Measurements from ENCODE around the gene CCDC183. TPM values are rescaled to one million over a fixed set of nuclear protein-coding genes. Genes with fewer than 3 reads are reported as not detected.
"Not testable (repeated sequence)": the region's sequence is repeated elsewhere in the genome, so short reads cannot be mapped to it uniquely, and the experiment has no call there.

Gene CCDC183
- total RNA-seq, 4 donors from 2014 or later = 25.2 to 161 (median 63.5) TPM

GRCh38 chr9:136795000-136795348 lies 1.2 kb upstream of the CCDC183 start:
- WGBS, 2 donors (ENCODE audit: low coverage in 1 of 2) = 60 to 73% methylated on average over 2 to 6 of the region's 6 CpGs
- H3K4me1 ChIP-seq = peaks cover 14 to 85% (median 61%) of the 10 kb centered on the region in 4 donors
- intact Hi-C loops (cut with DNase I; ENCODE audit: low total_unique reads) = no loop called here

GRCh38 chr9:136796775-136797347 lies 723 bp downstream of the CCDC183 start:
- peak; percentile 13 for TF ChIP-seq POLR2A (IDR thresholded peaks at IDR 0.05)
- WGBS, 2 donors (ENCODE audit: low coverage in 1 of 2) = 0 to 21% methylated on average over 3 to 10 of the region's 10 CpGs
- intact Hi-C loops (cut with DNase I; ENCODE audit: low total_unique reads); DNase-seq; H3K9me3 ChIP-seq; H3K4me3 ChIP-seq; H3K36me3 ChIP-seq: not testable (repeated sequence)
- Histone ChIP-seq H3K27ac (peak overlapping the region in 1 of 4 donors; percentile 46), H3K4me1 (peaks cover 14 to 93% (median 65%) of the 10 kb centered on the region in 4 donors), H3K27me3 (peaks cover 49% of the 10 kb centered on the region)
- in situ Hi-C loops (cut with MboI; ENCODE audit: low pct_ligation_motif_present in 1 of 4, low pct_unique_long_range_greater_than_20kb in 1 of 4, low sequenced_read_pairs in 3 of 4) = loop anchor here in 2 of 4 donors (25.0 kb wide), 1 partner anchor 240 kb away; the partner anchor contains the start of genes ABCA2 (in 2 of the 2), FUT7 (in 2 of the 2) and NPDC1 (in 2 of the 2)

More at GRCh38 chr9:136795000-136795348, 1.2 kb upstream of the CCDC183 start:
- in situ Hi-C loops (cut with MboI; ENCODE audit: low pct_ligation_motif_present in 1 of 4, low pct_unique_long_range_greater_than_20kb in 1 of 4, low sequenced_read_pairs in 3 of 4) = loop anchor here in 2 of 4 donors (25.0 kb wide), 1 partner anchor 242 kb away; the partner anchor contains the start of genes ABCA2 (in 2 of the 2), FUT7 (in 2 of the 2) and NPDC1 (in 2 of the 2)
- no peak overlapping the region for H3K4me3 ChIP-seq
- no peaks in the 10 kb centered on the region for H3K9me3 ChIP-seq
- peaks cover 31% of the 10 kb centered on the region for H3K27me3 ChIP-seq
- H3K27ac ChIP-seq = peak overlapping the region in 2 of 4 donors; percentile 95 to 98
- DNase-seq = no peak
- TF ChIP-seq POLR2A (IDR thresholded peaks at IDR 0.05) (no peak), POLR2AphosphoS5 (IDR thresholded peaks at IDR 0.05) (no peak), CTCF (IDR thresholded peaks at IDR 0.05) (no peak), EP300 (IDR thresholded peaks at IDR 0.05; ENCODE audit: low read depth) (no peak)
- no peaks in the 10 kb centered on the region for H3K36me3 ChIP-seq

GRCh38 chr9:136798708-136799078 lies 2.6 kb downstream of the CCDC183 start:
- Histone ChIP-seq H3K9me3 (no peaks in the 10 kb centered on the region), H3K27ac (peak overlapping the region; percentile 80 to 90 (median 88)), H3K36me3 (no peaks in the 10 kb centered on the region), H3K27me3 (peaks cover 57% of the 10 kb centered on the region), H3K4me1 (peaks cover 8 to 74% (median 47%) of the 10 kb centered on the region in 4 donors), H3K4me3 (peak overlapping the region in 3 of 4 donors; percentile 36 to 52 (median 37))
- no peak for DNase-seq
- in situ Hi-C loops (cut with MboI; ENCODE audit: low pct_ligation_motif_present in 1 of 4, low pct_unique_long_range_greater_than_20kb in 1 of 4, low sequenced_read_pairs in 3 of 4) (loop anchor here in 2 of 4 donors (25.0 kb wide), 1 partner anchor 239 kb away; the partner anchor contains the start of genes ABCA2 (in 2 of the 2), FUT7 (in 2 of the 2) and NPDC1 (in 2 of the 2)), intact Hi-C loops (cut with DNase I; ENCODE audit: low total_unique reads) (no loop called here)
- WGBS, 2 donors (ENCODE audit: low coverage in 1 of 2) = 42% methylated on average over 2 to 6 of the region's 6 CpGs
- TF ChIP-seq POLR2A (IDR thresholded peaks at IDR 0.05) (no peak), EP300 (IDR thresholded peaks at IDR 0.05; ENCODE audit: low read depth) (no peak), POLR2AphosphoS5 (IDR thresholded peaks at IDR 0.05) (no peak), CTCF (IDR thresholded peaks at IDR 0.05) (no peak)

GRCh38 chr9:136799079-136799853 lies 3.1 kb downstream of the CCDC183 start:
- H3K36me3 ChIP-seq = no peaks in the 10 kb centered on the region
- H3K4me1 ChIP-seq = peaks cover 8 to 70% (median 42%) of the 10 kb centered on the region in 4 donors
- peak overlapping the region; percentile 80 to 90 (median 88) for H3K27ac ChIP-seq
- peaks cover 57% of the 10 kb centered on the region for H3K27me3 ChIP-seq
- TF ChIP-seq POLR2A (IDR thresholded peaks at IDR 0.05) (no peak), EP300 (IDR thresholded peaks at IDR 0.05; ENCODE audit: low read depth) (no peak), POLR2AphosphoS5 (IDR thresholded peaks at IDR 0.05) (peak in 2 of 3 donors; percentile 10 to 40)
- peak; percentile 83 for DNase-seq
- intact Hi-C loops (cut with DNase I; ENCODE audit: low total_unique reads) = no loop called here
- H3K4me3 ChIP-seq = peak overlapping the region in 3 of 4 donors; percentile 36 to 52 (median 37)
- WGBS, 2 donors (ENCODE audit: low coverage in 1 of 2) = 30% methylated on average over 26 of the region's 35 CpGs; no CpG with 5 or more reads in 1 of the 2 donors
- no peaks in the 10 kb centered on the region for H3K9me3 ChIP-seq
- in situ Hi-C loops (cut with MboI; ENCODE audit: low pct_ligation_motif_present in 1 of 4, low pct_unique_long_range_greater_than_20kb in 1 of 4, low sequenced_read_pairs in 3 of 4) = loop anchor here in 2 of 4 donors (25.0 kb wide), 1 partner anchor 238 kb away; the partner anchor contains the start of genes ABCA2 (in 2 of the 2), FUT7 (in 2 of the 2) and NPDC1 (in 2 of the 2)
